Spleen (tissue), 11 donors: ENCODE measurements around the gene B4GALT4. TPM values are rescaled to one million over a fixed set of nuclear protein-coding genes. Genes with fewer than 3 reads are reported as not detected.

Experiments
- DNase-seq: peaks from one replicate; pipeline ENCODE4 v3.0.0-alpha.2; 2020
- H3K27ac ChIP-seq, 8 donors: fragments of 200-600 bp; sonication (generic) in 7 of 8; 1 replicate in 4 of 8; 2 replicates in 4 of 8; pipeline versions ENCODE4 v1.5.0 to v1.8.0; 2016 to 2021; ENCODE audit warnings: inconsistent platforms in 4 of 8, mild to moderate bottlenecking in 4 of 8, moderate library complexity in 1 of 8
- H3K27me3 ChIP-seq, 7 donors: fragments of 200-600 bp; sonication (generic) in 6 of 7; replicated peaks in 1 of 7; 1 replicate in 4 of 7; 2 replicates in 3 of 7; pipeline versions ENCODE4 v1.5.0 to v1.8.0; 2016 to 2021; ENCODE audit warnings: inconsistent platforms in 3 of 7, mild to moderate bottlenecking in 1 of 7
- H3K36me3 ChIP-seq, 6 donors: fragments of 200-600 bp; sonication (generic) in 5 of 6; 1 replicate in 4 of 6; 2 replicates in 2 of 6; pipeline versions ENCODE4 v1.5.0 to v1.8.0; 2016 to 2021; ENCODE audit warnings: inconsistent platforms in 2 of 6
- H3K4me1 ChIP-seq, 6 donors: fragments of 200-600 bp; sonication (generic) in 5 of 6; 1 replicate in 3 of 6; 2 replicates in 3 of 6; pipeline versions ENCODE4 v1.5.0 to v1.8.0; 2016 to 2021; ENCODE audit warnings: inconsistent platforms in 3 of 6
- H3K4me3 ChIP-seq, 8 donors: fragments of 200-600 bp; sonication (generic) in 7 of 8; 1 replicate in 4 of 8; 2 replicates in 4 of 8; pipeline versions ENCODE4 v1.5.0 to v1.8.0; 2016 to 2021; ENCODE audit warnings: inconsistent platforms in 4 of 8, mild to moderate bottlenecking in 4 of 8, moderate library complexity in 2 of 8
- H3K9me3 ChIP-seq, 8 donors: fragments of 200-600 bp; sonication (generic) in 7 of 8; 1 replicate in 4 of 8; 2 replicates in 4 of 8; pipeline versions ENCODE4 v1.5.0 to v1.8.0; 2016 to 2021; ENCODE audit warnings: inconsistent platforms in 4 of 8
- POLR2A ChIP-seq, 3 donors: fragments of 450-650 bp; IDR thresholded peaks; one replicate each; pipeline ENCODE4 v1.5.1; 2017; ENCODE audit warnings: antibody characterized with exemption in 3 of 3, mild to moderate bottlenecking in 1 of 3
- POLR2AphosphoS5 ChIP-seq, 3 donors: sonication (generic); formaldehyde crosslinking; IDR thresholded peaks; one replicate each; pipeline ENCODE4 v1.5.1; 2017; ENCODE audit warnings: antibody characterized with exemption in 3 of 3
- WGBS, 5 donors: extraction: QIAGEN DNeasy Blood & Tissue Kit in 3 of 5; methylation state at CpG; one replicate each; pipeline versions ENCODE4 v1.1.5 to v1.1.7; 2013 to 2018; 5-methylcytosine and 5-hydroxymethylcytosine counted together
- intact Hi-C: fragments of 100-400 bp; cut with DNase I; formaldehyde crosslinking; loops from one replicate; pipeline ENCODE4 v1.15.0; 2023; ENCODE audit warnings: low total_unique reads
- polyA plus RNA-seq, 3 donors: library from polyadenylated mRNA; stranded (reverse); fragments of 200-250 nt; gene quantifications; one replicate each; pipeline ENCODE4 v1.2.1, GENCODE V29; 2013
- total RNA-seq, 7 donors: library from RNA; depleted of rRNA in 3 of 7; stranded (reverse); fragments of >200 nt in 3 of 7; fragmentation: NEBNext Ultra II Directional in 4 of 7; extraction: Animal tissue kit (Norgen Biotek cat#: 25700) in 4 of 7; gene quantifications; one replicate each; pipeline versions ENCODE4 v1.1.0 to v1.2.1, GENCODE V29; 2016 to 2021
- TF ChIP-seq, protein P1 (sequence below), 11 experiments: fragments of 200-600 bp in 7 of 11; fragments of 450-650 bp in 4 of 11; sonication (generic) in 4 of 11; IDR thresholded peaks in 8 of 11; conservative IDR thresholded peaks in 3 of 11; 1 replicate in 7 of 11; 2 replicates in 4 of 11; pipeline versions ENCODE4 v1.4.0 to v1.8.0; 2016 to 2021; ENCODE audit warnings: antibody characterized with exemption in 11 of 11, inconsistent platforms in 4 of 11, mild to moderate bottlenecking in 1 of 11
- donor health status: healthy with polysubstance abuse.
- donor health status: DM: no; HTN: no; CAD: no; lungs with moderate emphysema.
- donor health status: DM: no; HTN: no; CAD: no.
- donor health status: Bipolar disorder and iron deficiency.
- donor health status: healthy.
- donor health status: DM: no; HTN: no; CAD: no.
- donor health status: DM: yes; HTN: yes; CAD: no.

Gene B4GALT4
- total and polyA plus RNA-seq, 10 donors, result 7.6 to 26.2 (median 15.2) TPM

DNA sequence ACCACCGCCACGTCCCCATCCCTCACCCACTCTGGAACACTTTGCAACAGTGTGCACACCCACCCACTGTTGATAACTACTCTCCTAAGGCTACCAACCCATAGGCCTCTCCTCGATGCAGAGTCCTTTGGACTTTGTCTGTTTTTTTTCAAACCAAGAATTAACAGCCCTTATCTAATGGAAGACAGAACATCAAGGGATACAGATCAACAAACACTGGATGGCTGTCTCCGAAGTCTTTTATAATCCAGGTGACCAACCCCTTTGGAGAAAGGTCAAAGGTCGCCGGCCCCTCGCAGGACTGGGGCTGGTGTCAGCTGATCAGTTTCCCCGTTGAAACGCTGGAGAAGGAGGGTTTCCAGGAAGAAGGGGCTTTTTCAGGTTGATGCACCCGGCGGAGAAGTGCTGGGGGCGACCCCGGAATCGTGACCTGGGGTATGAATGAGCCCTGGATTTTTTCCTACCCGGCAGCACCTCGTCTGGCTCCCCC lies 532 bp downstream of the B4GALT4 start:
- intact Hi-C loops, result loop anchor here (5.0 kb wide), 1 partner anchor 358 kb away; no protein-coding TSS in a partner anchor
- 2 to 4% (median 3%) methylated on average over 14 to 16 of the region's 16 CpGs for WGBS, 5 donors
- no peak for TF ChIP-seq POLR2A (IDR thresholded peaks at IDR 0.05)
- TF ChIP-seq, protein P1, sequence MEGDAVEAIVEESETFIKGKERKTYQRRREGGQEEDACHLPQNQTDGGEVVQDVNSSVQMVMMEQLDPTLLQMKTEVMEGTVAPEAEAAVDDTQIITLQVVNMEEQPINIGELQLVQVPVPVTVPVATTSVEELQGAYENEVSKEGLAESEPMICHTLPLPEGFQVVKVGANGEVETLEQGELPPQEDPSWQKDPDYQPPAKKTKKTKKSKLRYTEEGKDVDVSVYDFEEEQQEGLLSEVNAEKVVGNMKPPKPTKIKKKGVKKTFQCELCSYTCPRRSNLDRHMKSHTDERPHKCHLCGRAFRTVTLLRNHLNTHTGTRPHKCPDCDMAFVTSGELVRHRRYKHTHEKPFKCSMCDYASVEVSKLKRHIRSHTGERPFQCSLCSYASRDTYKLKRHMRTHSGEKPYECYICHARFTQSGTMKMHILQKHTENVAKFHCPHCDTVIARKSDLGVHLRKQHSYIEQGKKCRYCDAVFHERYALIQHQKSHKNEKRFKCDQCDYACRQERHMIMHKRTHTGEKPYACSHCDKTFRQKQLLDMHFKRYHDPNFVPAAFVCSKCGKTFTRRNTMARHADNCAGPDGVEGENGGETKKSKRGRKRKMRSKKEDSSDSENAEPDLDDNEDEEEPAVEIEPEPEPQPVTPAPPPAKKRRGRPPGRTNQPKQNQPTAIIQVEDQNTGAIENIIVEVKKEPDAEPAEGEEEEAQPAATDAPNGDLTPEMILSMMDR (IDR thresholded peaks at IDR 0.05 in 8 of 11, conservative IDR thresholded peaks at IDR 0.05 in 3 of 11), result peak in 1 of 11 experiments; percentile 8
- TF ChIP-seq POLR2AphosphoS5 (IDR thresholded peaks at IDR 0.05), result no peak

DNA sequence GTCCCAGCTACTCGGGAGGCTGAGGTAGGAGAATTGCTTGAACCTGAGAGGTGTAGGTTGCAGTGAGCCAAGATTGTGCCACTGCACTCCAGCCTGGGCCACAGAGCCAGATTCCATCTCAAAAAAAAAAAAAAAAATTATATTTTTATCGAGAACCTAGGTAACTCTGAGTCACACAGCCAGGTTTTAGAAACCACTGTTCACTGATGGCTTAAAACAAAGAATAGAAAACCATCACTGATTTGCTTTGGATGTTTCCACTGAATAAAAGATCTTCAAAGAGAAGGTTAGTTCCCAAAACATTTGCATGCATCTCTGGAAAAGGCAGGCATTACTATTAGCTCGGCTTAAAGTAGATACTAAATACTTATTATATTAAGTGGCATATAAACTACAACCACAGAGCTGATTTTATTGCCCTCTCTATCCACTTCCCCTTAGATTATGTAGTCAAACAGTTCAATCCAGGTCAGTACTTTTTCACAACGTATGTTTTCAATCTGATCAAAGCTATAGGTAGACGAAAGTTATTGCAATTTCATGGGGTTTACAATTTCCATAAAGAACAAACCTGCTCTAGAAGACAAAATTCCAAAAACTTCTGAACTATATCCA lies 1.4 kb downstream of the B4GALT4 start:
- peaks cover 0 to 27% (median 11%) of the 10 kb centered on the region in 6 donors for H3K36me3 ChIP-seq
- H3K27me3 ChIP-seq, result no peaks in the 10 kb centered on the region
- H3K27ac ChIP-seq, result peak overlapping the region in 7 of 8 donors; percentile 31 to 96 (median 94)
- TF ChIP-seq POLR2A (IDR thresholded peaks at IDR 0.05) (no peak), POLR2AphosphoS5 (IDR thresholded peaks at IDR 0.05) (no peak)
- TF ChIP-seq, protein P1 (IDR thresholded peaks at IDR 0.05 in 8 of 11, conservative IDR thresholded peaks at IDR 0.05 in 3 of 11), result no peak
- H3K9me3 ChIP-seq, result no peaks in the 10 kb centered on the region
- intact Hi-C loops, result no loop called here
- WGBS, 5 donors, result 35 to 50% (median 42%) methylated on average over 5 of the region's 5 CpGs
- peaks cover 23 to 66% (median 44%) of the 10 kb centered on the region in 6 donors for H3K4me1 ChIP-seq
- H3K4me3 ChIP-seq, result peak overlapping the region in 7 of 8 donors; percentile 68 to 89 (median 72)
- DNase-seq, result no peak

More for the DNA sequence above, 532 bp downstream of the B4GALT4 start:
- no peak for DNase-seq
- Histone ChIP-seq H3K4me3 (peak overlapping the region; percentile 68 to 89 (median 73)), H3K27ac (peak overlapping the region; percentile 92 to 96 (median 94)), H3K27me3 (no peaks in the 10 kb centered on the region), H3K4me1 (peaks cover 23 to 61% (median 44%) of the 10 kb centered on the region in 6 donors), H3K36me3 (peaks cover 0 to 19% (median 4%) of the 10 kb centered on the region in 6 donors), H3K9me3 (no peaks in the 10 kb centered on the region)

DNA sequence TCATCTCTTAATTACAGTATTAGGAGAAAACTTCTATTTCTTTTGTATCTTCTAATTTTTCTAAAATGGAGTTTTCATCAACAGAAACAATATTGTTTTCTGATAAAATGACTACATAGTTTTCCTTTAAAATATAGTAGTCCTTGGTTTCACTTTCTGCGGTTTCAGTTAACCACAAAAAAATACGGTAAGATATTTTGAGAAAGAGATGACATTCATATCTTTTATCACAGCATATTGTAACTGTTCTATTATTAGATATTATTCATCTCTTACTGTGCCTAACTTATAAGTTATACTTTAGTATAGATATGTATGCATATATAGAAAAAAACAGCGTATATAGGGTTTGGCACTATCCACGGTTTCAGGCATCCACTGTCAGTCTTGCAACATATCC lies 2.3 kb downstream of the B4GALT4 start:
- intact Hi-C loops, result no loop called here
- Histone ChIP-seq H3K9me3 (no peaks in the 10 kb centered on the region), H3K27ac (peak overlapping the region in 5 of 8 donors; percentile 92 to 96 (median 95)), H3K4me1 (peaks cover 23 to 66% (median 44%) of the 10 kb centered on the region in 6 donors), H3K27me3 (no peaks in the 10 kb centered on the region), H3K4me3 (peak overlapping the region in 2 of 8 donors; percentile 68 to 89), H3K36me3 (peaks cover 0 to 37% (median 16%) of the 10 kb centered on the region in 6 donors)
- DNase-seq, result no peak
- TF ChIP-seq, protein P1 (IDR thresholded peaks at IDR 0.05 in 8 of 11, conservative IDR thresholded peaks at IDR 0.05 in 3 of 11), result no peak
- TF ChIP-seq POLR2AphosphoS5 (IDR thresholded peaks at IDR 0.05), result no peak
- no peak for TF ChIP-seq POLR2A (IDR thresholded peaks at IDR 0.05)
- WGBS, 5 donors, result 31 to 49% (median 46%) methylated on average over 4 of the region's 4 CpGs

DNA sequence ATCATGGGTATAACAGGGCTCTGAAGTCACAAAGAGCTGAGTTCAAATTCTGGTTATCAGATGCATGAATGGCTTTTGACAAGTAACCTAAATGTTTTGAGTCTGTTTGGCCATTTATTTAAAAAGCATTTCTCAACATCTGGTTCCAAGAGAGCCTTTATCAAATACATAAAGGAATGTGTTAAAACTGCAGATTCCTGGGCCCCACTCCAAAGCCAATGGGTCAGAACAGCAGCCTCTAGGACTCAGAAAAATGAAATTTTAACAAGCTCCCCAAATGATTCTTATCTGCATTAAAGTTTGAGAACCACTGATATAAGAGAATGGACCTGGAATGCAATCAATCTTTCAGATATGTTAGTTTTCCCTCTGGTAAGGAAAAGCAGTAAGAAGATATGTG lies 3.4 kb downstream of the B4GALT4 start:
- Histone ChIP-seq H3K4me3 (peak overlapping the region in 1 of 8 donors; percentile 14), H3K4me1 (peaks cover 23 to 66% (median 44%) of the 10 kb centered on the region in 6 donors), H3K27ac (peak overlapping the region in 5 of 8 donors; percentile 14 to 96 (median 75)), H3K36me3 (peaks cover 0 to 47% (median 20%) of the 10 kb centered on the region in 6 donors), H3K9me3 (no peaks in the 10 kb centered on the region), H3K27me3 (no peaks in the 10 kb centered on the region)
- intact Hi-C loops, result no loop called here
- no peak for DNase-seq
- TF ChIP-seq POLR2AphosphoS5 (IDR thresholded peaks at IDR 0.05) (no peak), POLR2A (IDR thresholded peaks at IDR 0.05) (no peak)
- TF ChIP-seq, protein P1 (IDR thresholded peaks at IDR 0.05 in 8 of 11, conservative IDR thresholded peaks at IDR 0.05 in 3 of 11), result no peak
